ENCODE data around the gene MTNR1B.

MTNR1B gene

GRCh38 chr11:92969634-92970347 is at the start of gene MTNR1B:
Gene MTNR1B (plus strand): TSS chr11:92969651. CDS start chr11:92969726, 75 bp downstream.
- peak within 1 kb of the TSS; percentile 67 for H3K4me3 ChIP-seq (ENCODE audit: low read depth, low read length)

GRCh38 chr11:92920331-92920730 is 49.1 kb upstream of the MTNR1B start:
- Histone ChIP-seq H3K9me3 (ENCODE audit: control insufficient read depth, insufficient read depth, low read length) (peaks cover 4% of the 10 kb centered on the region), H3K9ac (ENCODE audit: low read depth, low read length) (no peak overlapping the region), H3K4me3 (ENCODE audit: low read depth, low read length) (no peak overlapping the region), H3K4me1 (ENCODE audit: control insufficient read depth, insufficient read depth, low read length) (peaks cover 5% of the 10 kb centered on the region), H3K36me3 (ENCODE audit: control insufficient read depth, insufficient read depth, low read length) (no peaks in the 10 kb centered on the region), H3K27me3 (ENCODE audit: control insufficient read depth, insufficient read depth, low read length) (no peaks in the 10 kb centered on the region)

More at GRCh38 chr11:92969634-92970347, at the start of gene MTNR1B:
- H3K36me3 ChIP-seq (ENCODE audit: control insufficient read depth, insufficient read depth, low read length) = no peaks in the 10 kb centered on the region
- H3K9ac ChIP-seq (ENCODE audit: low read depth, low read length) = no peak within 1 kb of the TSS
- no peaks in the 10 kb centered on the region for H3K4me1 ChIP-seq (ENCODE audit: control insufficient read depth, insufficient read depth, low read length)
- H3K9me3 ChIP-seq (ENCODE audit: control insufficient read depth, insufficient read depth, low read length) = no peaks in the 10 kb centered on the region
- peaks cover 59% of the 10 kb centered on the region for H3K27me3 ChIP-seq (ENCODE audit: control insufficient read depth, insufficient read depth, low read length)

- Histone ChIP-seq H3K27me3 (ENCODE audit: control insufficient read depth, insufficient read depth, low read length) (no peaks in the 10 kb centered on the region), H3K4me3 (ENCODE audit: low read depth, low read length) (no peak overlapping the region), H3K9me3 (ENCODE audit: control insufficient read depth, insufficient read depth, low read length) (peaks cover 4% of the 10 kb centered on the region), H3K36me3 (ENCODE audit: control insufficient read depth, insufficient read depth, low read length) (no peaks in the 10 kb centered on the region), H3K9ac (ENCODE audit: low read depth, low read length) (no peak overlapping the region), H3K4me1 (ENCODE audit: control insufficient read depth, insufficient read depth, low read length) (peaks cover 5% of the 10 kb centered on the region)
Observed at GRCh38 chr11:92922731-92923130, 46.7 kb upstream of the MTNR1B start.

GRCh38 chr11:92929246-92929645 is 40.2 kb upstream of the MTNR1B start:
- Histone ChIP-seq H3K27me3 (ENCODE audit: control insufficient read depth, insufficient read depth, low read length) (no peaks in the 10 kb centered on the region), H3K4me1 (ENCODE audit: control insufficient read depth, insufficient read depth, low read length) (no peaks in the 10 kb centered on the region), H3K4me3 (ENCODE audit: low read depth, low read length) (no peak overlapping the region), H3K36me3 (ENCODE audit: control insufficient read depth, insufficient read depth, low read length) (no peaks in the 10 kb centered on the region), H3K9ac (ENCODE audit: low read depth, low read length) (no peak overlapping the region), H3K9me3 (ENCODE audit: control insufficient read depth, insufficient read depth, low read length) (peaks cover 4% of the 10 kb centered on the region)

GRCh38 chr11:92929653-92930052 is 39.8 kb upstream of the MTNR1B start:
- Histone ChIP-seq H3K9me3 (ENCODE audit: control insufficient read depth, insufficient read depth, low read length) (peaks cover 4% of the 10 kb centered on the region), H3K4me1 (ENCODE audit: control insufficient read depth, insufficient read depth, low read length) (no peaks in the 10 kb centered on the region), H3K36me3 (ENCODE audit: control insufficient read depth, insufficient read depth, low read length) (no peaks in the 10 kb centered on the region), H3K9ac (ENCODE audit: low read depth, low read length) (no peak overlapping the region), H3K4me3 (ENCODE audit: low read depth, low read length) (no peak overlapping the region), H3K27me3 (ENCODE audit: control insufficient read depth, insufficient read depth, low read length) (no peaks in the 10 kb centered on the region)

- Histone ChIP-seq H3K9ac (ENCODE audit: low read depth, low read length) (no peak overlapping the region), H3K36me3 (ENCODE audit: control insufficient read depth, insufficient read depth, low read length) (no peaks in the 10 kb centered on the region), H3K27me3 (ENCODE audit: control insufficient read depth, insufficient read depth, low read length) (no peaks in the 10 kb centered on the region), H3K4me3 (ENCODE audit: low read depth, low read length) (no peak overlapping the region), H3K4me1 (ENCODE audit: control insufficient read depth, insufficient read depth, low read length) (no peaks in the 10 kb centered on the region), H3K9me3 (ENCODE audit: control insufficient read depth, insufficient read depth, low read length) (no peaks in the 10 kb centered on the region)
Observed at GRCh38 chr11:92931746-92932422, 37.6 kb upstream of the MTNR1B start.

- H3K9ac ChIP-seq (ENCODE audit: low read depth, low read length) = no peak overlapping the region
- no peak overlapping the region for H3K4me3 ChIP-seq (ENCODE audit: low read depth, low read length)
- no peaks in the 10 kb centered on the region for H3K27me3 ChIP-seq (ENCODE audit: control insufficient read depth, insufficient read depth, low read length)
- H3K9me3 ChIP-seq (ENCODE audit: control insufficient read depth, insufficient read depth, low read length) = no peaks in the 10 kb centered on the region
- no peaks in the 10 kb centered on the region for H3K36me3 ChIP-seq (ENCODE audit: control insufficient read depth, insufficient read depth, low read length)
- H3K4me1 ChIP-seq (ENCODE audit: control insufficient read depth, insufficient read depth, low read length) = peaks cover 3% of the 10 kb centered on the region
Observed at GRCh38 chr11:92939305-92939704, 30.1 kb upstream of the MTNR1B start.

- no peak overlapping the region for H3K4me3 ChIP-seq (ENCODE audit: low read depth, low read length)
Observed at GRCh38 chr11:92941676-92942571, 27.5 kb upstream of the MTNR1B start.

GRCh38 chr11:92946707-92947106 is 22.7 kb upstream of the MTNR1B start:
- H3K4me3 ChIP-seq (ENCODE audit: low read depth, low read length) = no peak overlapping the region
- no peak overlapping the region for H3K9ac ChIP-seq (ENCODE audit: low read depth, low read length)
- no peaks in the 10 kb centered on the region for H3K27me3 ChIP-seq (ENCODE audit: control insufficient read depth, insufficient read depth, low read length)
- peaks cover 2% of the 10 kb centered on the region for H3K4me1 ChIP-seq (ENCODE audit: control insufficient read depth, insufficient read depth, low read length)
- no peaks in the 10 kb centered on the region for H3K36me3 ChIP-seq (ENCODE audit: control insufficient read depth, insufficient read depth, low read length)
- H3K9me3 ChIP-seq (ENCODE audit: control insufficient read depth, insufficient read depth, low read length) = no peaks in the 10 kb centered on the region

More at GRCh38 chr11:92941676-92942571, 27.5 kb upstream of the MTNR1B start:
- Histone ChIP-seq H3K27me3 (ENCODE audit: control insufficient read depth, insufficient read depth, low read length) (no peaks in the 10 kb centered on the region), H3K9ac (ENCODE audit: low read depth, low read length) (no peak overlapping the region), H3K9me3 (ENCODE audit: control insufficient read depth, insufficient read depth, low read length) (no peaks in the 10 kb centered on the region), H3K36me3 (ENCODE audit: control insufficient read depth, insufficient read depth, low read length) (no peaks in the 10 kb centered on the region), H3K4me1 (ENCODE audit: control insufficient read depth, insufficient read depth, low read length) (peaks cover 3% of the 10 kb centered on the region)

GRCh38 chr11:92948116-92948515 is 21.3 kb upstream of the MTNR1B start:
- Histone ChIP-seq H3K4me1 (ENCODE audit: control insufficient read depth, insufficient read depth, low read length) (no peaks in the 10 kb centered on the region), H3K27me3 (ENCODE audit: control insufficient read depth, insufficient read depth, low read length) (no peaks in the 10 kb centered on the region), H3K4me3 (ENCODE audit: low read depth, low read length) (no peak overlapping the region), H3K9ac (ENCODE audit: low read depth, low read length) (no peak overlapping the region), H3K36me3 (ENCODE audit: control insufficient read depth, insufficient read depth, low read length) (no peaks in the 10 kb centered on the region), H3K9me3 (ENCODE audit: control insufficient read depth, insufficient read depth, low read length) (no peaks in the 10 kb centered on the region)

- H3K9ac ChIP-seq (ENCODE audit: low read depth, low read length) = no peak overlapping the region
- no peak overlapping the region for H3K4me3 ChIP-seq (ENCODE audit: low read depth, low read length)
- no peaks in the 10 kb centered on the region for H3K9me3 ChIP-seq (ENCODE audit: control insufficient read depth, insufficient read depth, low read length)
- no peaks in the 10 kb centered on the region for H3K36me3 ChIP-seq (ENCODE audit: control insufficient read depth, insufficient read depth, low read length)
- no peaks in the 10 kb centered on the region for H3K4me1 ChIP-seq (ENCODE audit: control insufficient read depth, insufficient read depth, low read length)
- H3K27me3 ChIP-seq (ENCODE audit: control insufficient read depth, insufficient read depth, low read length) = no peaks in the 10 kb centered on the region
Observed at GRCh38 chr11:92954003-92954402, 15.4 kb upstream of the MTNR1B start.
